Activated naive CD4-positive, alpha-beta T cell treated with anti-CD3 and anti-CD28 coated beads, Interleukin-2, amount 50 U/mL, for 24 hours (primary cell): ENCODE data around the gene NT5C1A.
A peak's percentile ranks its signal among the peaks of the same experiment; 100 is the strongest.

Source experiments
- H3K27ac Mint-ChIP-seq: one replicate; pipeline ENCODE4 v1.8.0; 2021; ENCODE audit warnings: mild to moderate bottlenecking, mixed read lengths
- H3K27me3 Mint-ChIP-seq: one replicate; pipeline ENCODE4 v1.8.0; 2021; ENCODE audit warnings: mixed read lengths
- H3K36me3 Mint-ChIP-seq: one replicate; pipeline ENCODE4 v1.8.0; 2021; ENCODE audit warnings: mixed read lengths
- H3K4me1 Mint-ChIP-seq: one replicate; pipeline ENCODE4 v1.8.0; 2021; ENCODE audit warnings: mixed read lengths
- H3K4me3 Mint-ChIP-seq: one replicate; pipeline ENCODE4 v1.8.0; 2021; ENCODE audit warnings: mild to moderate bottlenecking, mixed read lengths
- H3K9me3 Mint-ChIP-seq: one replicate; pipeline ENCODE4 v1.8.0; 2021; ENCODE audit warnings: mixed read lengths

The NT5C1A gene

DNA sequence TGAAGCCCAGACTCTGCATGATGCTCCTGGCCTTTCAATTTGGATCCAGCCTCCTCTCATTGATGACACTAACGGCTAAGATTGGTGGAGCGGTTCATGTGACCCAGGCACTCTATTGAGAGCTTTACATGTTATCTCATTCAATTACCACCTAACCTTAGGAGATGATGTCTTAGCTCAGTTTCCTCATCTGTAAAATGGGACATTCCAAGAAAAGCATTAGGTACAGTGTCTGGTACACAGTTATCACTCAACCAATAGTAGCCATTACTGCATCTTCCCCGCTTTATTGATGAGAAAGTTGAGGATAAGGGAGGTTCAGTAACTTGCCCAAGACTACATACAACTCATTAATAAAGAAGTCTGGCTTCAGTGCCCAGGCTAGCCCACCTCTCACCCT lies 49.5 kb downstream of the NT5C1A start:
- no peaks in the 10 kb centered on the region for H3K4me1 Mint-ChIP-seq
- H3K36me3 Mint-ChIP-seq: no peaks in the 10 kb centered on the region
- no peaks in the 10 kb centered on the region for H3K9me3 Mint-ChIP-seq
- H3K27me3 Mint-ChIP-seq: peaks cover 1% of the 10 kb centered on the region
- H3K27ac Mint-ChIP-seq: no peak overlapping the region
- no peak overlapping the region for H3K4me3 Mint-ChIP-seq

DNA sequence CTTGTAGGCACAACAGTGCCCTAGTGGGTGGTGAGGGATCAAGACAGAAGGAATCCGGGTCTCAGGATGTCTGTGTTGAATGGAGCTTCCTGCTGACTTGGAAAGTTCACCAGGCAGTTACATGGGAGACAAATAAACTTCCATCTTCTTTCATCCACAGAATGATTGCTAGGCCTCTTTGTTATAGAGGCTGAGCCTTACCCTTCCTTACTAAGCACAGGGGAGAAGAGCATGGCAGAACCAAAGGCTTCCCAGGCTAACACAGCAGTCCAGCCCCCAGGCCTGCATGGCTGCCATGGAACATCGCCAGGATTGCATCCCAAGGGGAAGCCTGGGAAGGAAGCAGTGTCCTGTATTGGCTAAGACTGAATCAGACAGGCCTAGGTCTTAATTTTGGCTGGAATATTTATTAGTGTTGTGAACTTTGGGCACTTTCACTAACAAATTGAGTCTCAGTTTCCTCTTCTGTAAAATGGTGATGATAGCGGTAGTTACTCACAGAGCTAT lies 51.2 kb downstream of the NT5C1A start:
- Mint-ChIP-seq H3K36me3 (no peaks in the 10 kb centered on the region), H3K27me3 (peaks cover 1% of the 10 kb centered on the region), H3K4me3 (no peak overlapping the region), H3K4me1 (no peaks in the 10 kb centered on the region), H3K27ac (no peak overlapping the region), H3K9me3 (no peaks in the 10 kb centered on the region)

GRCh38 chr1:39617488-39618049 lies 54.3 kb downstream of the NT5C1A start:
- Mint-ChIP-seq H3K9me3 (no peaks in the 10 kb centered on the region), H3K27ac (no peak overlapping the region), H3K36me3 (no peaks in the 10 kb centered on the region), H3K4me1 (no peaks in the 10 kb centered on the region), H3K27me3 (no peaks in the 10 kb centered on the region), H3K4me3 (no peak overlapping the region)

DNA sequence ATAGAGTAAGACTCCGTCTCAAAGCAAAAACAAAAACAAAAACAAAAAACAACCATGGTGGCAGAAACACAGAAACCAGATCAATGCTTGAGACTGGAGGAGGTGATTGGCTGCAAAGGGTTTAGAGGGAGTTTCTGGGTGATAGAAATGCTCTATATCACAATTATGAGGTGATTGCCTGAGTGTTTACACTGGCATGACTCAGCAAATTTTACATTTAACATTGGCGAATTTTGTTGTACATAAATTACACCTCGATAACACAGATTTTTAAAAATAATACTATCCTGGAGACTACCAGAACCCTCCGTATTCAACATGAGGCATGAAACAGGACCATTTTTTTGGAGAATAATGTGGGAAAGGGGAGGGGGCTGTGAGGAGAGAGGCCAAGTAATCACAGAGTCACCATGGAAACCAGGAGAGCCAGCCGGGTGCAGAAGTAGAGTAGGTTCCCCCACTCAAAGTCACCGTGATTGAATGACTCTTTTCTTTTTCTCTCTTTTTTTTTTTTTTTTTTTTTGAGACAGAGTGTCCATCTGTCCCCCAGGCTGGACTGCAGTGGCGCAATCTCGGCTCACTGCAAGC lies 56.7 kb downstream of the NT5C1A start:
- Mint-ChIP-seq H3K36me3 (no peaks in the 10 kb centered on the region), H3K4me1 (no peaks in the 10 kb centered on the region), H3K4me3 (no peak overlapping the region), H3K27ac (no peak overlapping the region), H3K9me3 (no peaks in the 10 kb centered on the region), H3K27me3 (no peaks in the 10 kb centered on the region)

DNA sequence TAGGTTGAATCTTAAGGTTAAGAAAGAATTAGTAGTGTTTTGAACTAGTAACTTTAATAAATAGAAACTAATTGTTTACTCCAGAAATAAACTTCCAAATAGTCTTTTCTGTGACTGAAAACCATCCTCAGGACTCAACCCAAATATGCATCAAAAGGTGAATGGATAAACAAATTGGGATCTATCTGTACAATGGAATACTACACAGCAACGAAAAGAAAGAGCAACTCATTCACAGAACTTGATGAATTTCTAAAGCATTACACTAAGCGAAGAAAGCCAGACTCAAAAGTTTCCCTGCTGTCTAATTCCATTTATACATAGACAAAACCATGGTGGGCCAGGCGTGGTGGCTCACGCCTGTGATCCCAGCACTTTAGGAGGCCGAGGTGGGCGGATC lies 57.4 kb downstream of the NT5C1A start:
- Mint-ChIP-seq H3K27ac (no peak overlapping the region), H3K36me3 (no peaks in the 10 kb centered on the region), H3K27me3 (no peaks in the 10 kb centered on the region), H3K9me3 (no peaks in the 10 kb centered on the region), H3K4me3 (no peak overlapping the region), H3K4me1 (peaks cover 1% of the 10 kb centered on the region)

GRCh38 chr1:39613250-39613649 lies 58.7 kb downstream of the NT5C1A start:
- no peak overlapping the region for H3K4me3 Mint-ChIP-seq
- no peaks in the 10 kb centered on the region for H3K27me3 Mint-ChIP-seq
- no peaks in the 10 kb centered on the region for H3K9me3 Mint-ChIP-seq
- no peaks in the 10 kb centered on the region for H3K36me3 Mint-ChIP-seq
- no peak overlapping the region for H3K27ac Mint-ChIP-seq
- peaks cover 4% of the 10 kb centered on the region for H3K4me1 Mint-ChIP-seq

GRCh38 chr1:39609618-39610331 lies 62.1 kb downstream of the NT5C1A start:
- Mint-ChIP-seq H3K36me3 (no peaks in the 10 kb centered on the region), H3K4me1 (peaks cover 9% of the 10 kb centered on the region), H3K4me3 (no peak overlapping the region), H3K9me3 (no peaks in the 10 kb centered on the region), H3K27ac (peak overlapping the region; percentile 14), H3K27me3 (no peaks in the 10 kb centered on the region)
